Measurements from ENCODE around the gene FHIT.

Gene FHIT

GRCh38 chr3:60594025-60594424 is 657.2 kb downstream of the FHIT start:
- H3K4me3 ChIP-seq (ENCODE audit: control insufficient read depth, low read depth, low read length): no peak overlapping the region
- TF ChIP-seq CTCF (IDR thresholded peaks at IDR 0.05; ENCODE audit: control insufficient read depth, insufficient read depth, low read depth, low read length, missing control alignments): no peak
- no peak for DNase-seq (ENCODE audit: low read depth)

GRCh38 chr3:60591267-60591666 is 660.0 kb downstream of the FHIT start:
- TF ChIP-seq CTCF (IDR thresholded peaks at IDR 0.05; ENCODE audit: control insufficient read depth, insufficient read depth, low read depth, low read length, missing control alignments): no peak

GRCh38 chr3:60588806-60589205 is 662.4 kb downstream of the FHIT start:
- no peak overlapping the region for H3K4me3 ChIP-seq (ENCODE audit: control insufficient read depth, low read depth, low read length)
- DNase-seq (ENCODE audit: low read depth): no peak
- TF ChIP-seq CTCF (IDR thresholded peaks at IDR 0.05; ENCODE audit: control insufficient read depth, insufficient read depth, low read depth, low read length, missing control alignments): no peak

More at GRCh38 chr3:60591267-60591666, 660.0 kb downstream of the FHIT start:
- H3K4me3 ChIP-seq (ENCODE audit: control insufficient read depth, low read depth, low read length): no peak overlapping the region
- no peak for DNase-seq (ENCODE audit: low read depth)

GRCh38 chr3:60585918-60586317 is 665.3 kb downstream of the FHIT start:
- no peak overlapping the region for H3K4me3 ChIP-seq (ENCODE audit: control insufficient read depth, low read depth, low read length)
- no peak for DNase-seq (ENCODE audit: low read depth)
- no peak for TF ChIP-seq CTCF (IDR thresholded peaks at IDR 0.05; ENCODE audit: control insufficient read depth, insufficient read depth, low read depth, low read length, missing control alignments)

GRCh38 chr3:60584250-60584649 is 667.0 kb downstream of the FHIT start:
- no peak overlapping the region for H3K4me3 ChIP-seq (ENCODE audit: control insufficient read depth, low read depth, low read length)
- TF ChIP-seq CTCF (IDR thresholded peaks at IDR 0.05; ENCODE audit: control insufficient read depth, insufficient read depth, low read depth, low read length, missing control alignments): no peak
- no peak for DNase-seq (ENCODE audit: low read depth)

GRCh38 chr3:60582288-60582687 is 669.0 kb downstream of the FHIT start:
- peak; percentile 25 for TF ChIP-seq CTCF (IDR thresholded peaks at IDR 0.05; ENCODE audit: control insufficient read depth, insufficient read depth, low read depth, low read length, missing control alignments)
- no peak for DNase-seq (ENCODE audit: low read depth)

GRCh38 chr3:60580809-60581208 is 670.4 kb downstream of the FHIT start:
- no peak for DNase-seq (ENCODE audit: low read depth)
- no peak overlapping the region for H3K4me3 ChIP-seq (ENCODE audit: control insufficient read depth, low read depth, low read length)
- TF ChIP-seq CTCF (IDR thresholded peaks at IDR 0.05; ENCODE audit: control insufficient read depth, insufficient read depth, low read depth, low read length, missing control alignments): no peak

More at GRCh38 chr3:60582288-60582687, 669.0 kb downstream of the FHIT start:
- H3K4me3 ChIP-seq (ENCODE audit: control insufficient read depth, low read depth, low read length): no peak overlapping the region

All from AG09309 (cell line).